Measurements from ENCODE around the gene PRKCZ. TPM values are rescaled to one million over a fixed set of nuclear protein-coding genes. Genes with fewer than 3 reads are reported as not detected.

Gene PRKCZ
- polyA plus RNA-seq, 4 donors = 44.2 to 252 (median 144) TPM

DNA sequence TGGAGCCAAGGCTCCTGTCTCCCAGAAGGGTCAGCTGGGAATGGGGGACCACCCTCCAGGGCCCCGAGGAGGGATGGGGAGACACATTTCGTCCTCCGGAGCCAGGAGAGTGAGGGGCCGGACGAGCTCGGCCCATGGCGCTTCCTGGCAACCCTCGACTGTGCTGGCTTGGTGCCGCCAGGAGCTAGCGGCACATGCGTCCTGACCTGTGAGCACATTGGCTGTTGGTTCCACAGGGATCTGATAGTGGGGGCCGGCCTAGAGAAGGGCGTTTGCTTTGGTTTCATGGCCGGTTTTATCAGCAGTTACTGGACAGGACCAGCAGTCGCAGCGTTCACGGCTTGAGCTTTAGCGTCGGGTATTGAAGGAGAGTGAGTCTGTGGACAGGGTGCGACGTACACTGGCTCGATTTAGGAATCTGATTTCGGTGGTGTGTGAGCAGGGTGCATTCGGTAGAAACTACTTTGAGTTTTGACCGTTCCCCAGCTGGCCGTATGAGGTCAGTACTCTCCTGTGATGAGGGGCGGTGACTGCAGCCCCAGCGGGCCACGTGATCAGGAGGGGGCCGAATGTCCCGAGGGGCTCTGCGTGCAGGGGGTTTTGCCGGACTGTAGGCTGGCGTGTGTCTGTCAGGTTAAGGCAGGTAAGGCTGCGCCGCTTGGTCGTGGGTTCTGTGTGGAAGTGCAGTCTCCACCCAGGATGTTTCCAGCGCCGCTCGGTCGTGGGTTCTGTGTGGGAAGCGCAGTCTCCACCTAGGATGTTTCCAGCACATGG lies 125.7 kb downstream of the PRKCZ start:
- WGBS, 3 donors = 93 to 94% (median 93%) methylated on average over 42 of the region's 42 CpGs
- H3K27me3 ChIP-seq (ENCODE audit: control insufficient read depth in 3 of 3, insufficient read depth in 3 of 3, low read length in 3 of 3) = no peaks in the 10 kb centered on the region
- H3K9me3 ChIP-seq (ENCODE audit: control insufficient read depth in 2 of 2, insufficient read depth in 1 of 2, low read depth in 1 of 2, low read length in 1 of 2) = no peaks in the 10 kb centered on the region
- DNase-seq = no peak
- no peak for FAIRE-seq
- no peak overlapping the region for H3K27ac ChIP-seq (ENCODE audit: low read depth in 1 of 3, low read length in 2 of 3)
- H3K4me1 ChIP-seq (ENCODE audit: control insufficient read depth in 3 of 3, insufficient read depth in 2 of 3, low read depth in 1 of 3, low read length in 2 of 3) = no peaks in the 10 kb centered on the region
- H3K36me3 ChIP-seq (ENCODE audit: control insufficient read depth in 3 of 3, insufficient read depth in 2 of 3, low read depth in 1 of 3, low read length in 3 of 3) = peaks cover 3 to 94% (median 14%) of the 10 kb centered on the region in 3 donors
- H3K4me3 ChIP-seq (ENCODE audit: low read depth in 1 of 3, low read length in 3 of 3) = no peak overlapping the region

DNA sequence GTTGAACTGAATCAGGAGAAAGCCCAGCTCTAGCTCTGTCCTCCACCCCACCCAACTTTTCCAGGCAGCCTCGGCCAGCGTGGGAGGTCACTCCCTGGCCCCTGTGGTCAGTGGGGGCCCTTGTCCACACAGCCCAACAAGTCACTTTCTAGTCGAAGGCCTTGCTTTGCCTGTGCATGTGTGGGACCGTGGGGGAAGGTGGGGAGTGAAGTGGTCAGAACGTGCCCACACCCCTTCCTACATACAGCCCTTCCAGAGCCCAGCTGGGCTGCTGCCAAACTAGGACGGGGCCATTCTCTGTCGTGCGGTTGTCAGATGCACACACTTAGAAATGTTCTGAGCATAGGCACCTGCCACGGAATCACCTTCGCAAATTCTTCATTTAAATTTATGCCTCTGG lies 126.4 kb downstream of the PRKCZ start:
- FAIRE-seq (no peak), DNase-seq (no peak)
- Histone ChIP-seq H3K36me3 (ENCODE audit: control insufficient read depth in 3 of 3, insufficient read depth in 2 of 3, low read depth in 1 of 3, low read length in 3 of 3) (peaks cover 3 to 98% (median 17%) of the 10 kb centered on the region in 3 donors), H3K9me3 (ENCODE audit: control insufficient read depth in 2 of 2, insufficient read depth in 1 of 2, low read depth in 1 of 2, low read length in 1 of 2) (no peaks in the 10 kb centered on the region), H3K4me1 (ENCODE audit: control insufficient read depth in 3 of 3, insufficient read depth in 2 of 3, low read depth in 1 of 3, low read length in 2 of 3) (no peaks in the 10 kb centered on the region), H3K4me3 (ENCODE audit: low read depth in 1 of 3, low read length in 3 of 3) (no peak overlapping the region), H3K27me3 (ENCODE audit: control insufficient read depth in 3 of 3, insufficient read depth in 3 of 3, low read length in 3 of 3) (no peaks in the 10 kb centered on the region), H3K27ac (ENCODE audit: low read depth in 1 of 3, low read length in 2 of 3) (no peak overlapping the region)
- 78 to 82% (median 82%) methylated on average over 10 of the region's 10 CpGs for WGBS, 3 donors

DNA sequence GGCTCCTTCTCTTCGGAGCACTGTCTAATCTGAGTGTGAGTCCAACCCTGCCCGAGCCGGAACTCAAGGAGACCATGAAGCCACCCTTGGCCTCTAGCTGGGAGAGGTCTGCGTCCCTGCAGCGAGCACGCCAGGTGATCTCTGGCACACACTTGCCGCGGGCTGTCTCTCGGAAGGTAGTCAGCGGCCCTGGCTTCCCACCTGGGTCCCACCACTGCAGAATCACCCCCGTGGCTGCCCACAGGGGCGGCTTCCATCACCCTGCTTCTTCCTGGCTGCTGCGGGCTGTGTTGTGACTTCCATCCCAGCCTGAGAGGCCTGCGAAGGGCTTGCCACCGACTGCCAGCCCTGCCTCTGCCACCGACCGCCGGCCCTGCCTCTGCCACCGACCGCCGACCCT lies 127.3 kb downstream of the PRKCZ start:
- Histone ChIP-seq H3K27me3 (ENCODE audit: control insufficient read depth in 3 of 3, insufficient read depth in 3 of 3, low read length in 3 of 3) (no peaks in the 10 kb centered on the region), H3K4me3 (ENCODE audit: low read depth in 1 of 3, low read length in 3 of 3) (no peak overlapping the region), H3K27ac (ENCODE audit: low read depth in 1 of 3, low read length in 2 of 3) (no peak overlapping the region), H3K36me3 (ENCODE audit: control insufficient read depth in 3 of 3, insufficient read depth in 2 of 3, low read depth in 1 of 3, low read length in 3 of 3) (peaks cover 0 to 98% (median 16%) of the 10 kb centered on the region in 3 donors), H3K4me1 (ENCODE audit: control insufficient read depth in 3 of 3, insufficient read depth in 2 of 3, low read depth in 1 of 3, low read length in 2 of 3) (no peaks in the 10 kb centered on the region), H3K9me3 (ENCODE audit: control insufficient read depth in 2 of 2, insufficient read depth in 1 of 2, low read depth in 1 of 2, low read length in 1 of 2) (no peaks in the 10 kb centered on the region)
- WGBS, 3 donors = 90 to 94% (median 93%) methylated on average over 21 of the region's 21 CpGs
- FAIRE-seq = no peak
- no peak for DNase-seq

DNA sequence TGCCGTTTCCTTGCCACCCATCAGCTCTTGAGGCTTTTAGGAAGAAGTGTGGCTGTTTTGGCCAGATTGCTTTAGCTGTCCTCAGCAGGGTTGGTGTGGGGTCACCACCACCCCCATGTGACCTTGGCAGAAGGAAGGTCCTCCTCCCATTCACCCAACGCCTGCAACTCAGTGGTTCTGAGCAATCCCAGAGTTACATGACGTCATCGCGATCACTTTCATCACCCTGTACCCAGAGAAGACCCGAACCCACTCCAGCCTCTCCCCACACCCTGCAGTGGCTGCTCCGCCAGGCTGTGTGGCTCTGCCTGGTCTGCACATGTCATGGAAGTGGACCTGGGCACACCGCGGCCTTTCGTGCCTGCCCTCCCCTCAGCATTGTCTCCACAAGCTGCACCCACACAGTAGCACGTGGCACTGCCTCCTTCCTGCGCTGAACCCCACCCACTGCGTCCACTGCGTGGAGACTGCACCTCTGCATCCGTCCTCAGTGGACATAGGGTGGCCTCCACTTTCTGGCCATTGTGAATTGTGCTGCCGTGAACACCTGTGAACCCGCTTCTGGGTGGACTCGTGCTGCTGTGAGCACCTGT lies 127.8 kb downstream of the PRKCZ start:
- Histone ChIP-seq H3K27ac (ENCODE audit: low read depth in 1 of 3, low read length in 2 of 3) (no peak overlapping the region), H3K9me3 (ENCODE audit: control insufficient read depth in 2 of 2, insufficient read depth in 1 of 2, low read depth in 1 of 2, low read length in 1 of 2) (no peaks in the 10 kb centered on the region), H3K36me3 (ENCODE audit: control insufficient read depth in 3 of 3, insufficient read depth in 2 of 3, low read depth in 1 of 3, low read length in 3 of 3) (peaks cover 0 to 97% (median 16%) of the 10 kb centered on the region in 3 donors), H3K4me3 (ENCODE audit: low read depth in 1 of 3, low read length in 3 of 3) (no peak overlapping the region), H3K27me3 (ENCODE audit: control insufficient read depth in 3 of 3, insufficient read depth in 3 of 3, low read length in 3 of 3) (no peaks in the 10 kb centered on the region), H3K4me1 (ENCODE audit: control insufficient read depth in 3 of 3, insufficient read depth in 2 of 3, low read depth in 1 of 3, low read length in 2 of 3) (no peaks in the 10 kb centered on the region)
- WGBS, 3 donors = 91 to 93% (median 91%) methylated on average over 18 of the region's 18 CpGs
- DNase-seq (no peak), FAIRE-seq (no peak)

DNA sequence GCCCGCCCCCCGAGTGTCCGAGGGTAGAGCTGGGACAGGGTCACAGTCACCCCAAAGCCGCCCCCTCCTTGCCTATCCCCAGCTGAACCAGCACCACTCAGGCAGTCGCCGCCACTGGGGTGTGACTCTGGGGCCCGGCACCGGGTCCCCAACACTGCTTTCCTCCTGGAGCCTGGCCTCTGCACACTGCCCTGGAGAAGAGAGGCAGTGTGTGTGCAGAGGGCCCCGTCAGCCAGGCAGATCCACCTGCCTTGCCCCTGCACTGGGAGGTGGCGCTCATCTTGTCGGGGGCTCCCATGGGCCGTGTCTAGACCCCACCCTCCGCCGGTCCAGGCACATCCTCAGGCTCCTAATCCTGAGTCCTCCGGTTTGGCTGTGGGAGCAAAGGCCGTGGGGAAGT lies 128.7 kb downstream of the PRKCZ start:
- DNase-seq (no peak), FAIRE-seq (no peak)
- Histone ChIP-seq H3K9me3 (ENCODE audit: control insufficient read depth in 2 of 2, insufficient read depth in 1 of 2, low read depth in 1 of 2, low read length in 1 of 2) (no peaks in the 10 kb centered on the region), H3K36me3 (ENCODE audit: control insufficient read depth in 3 of 3, insufficient read depth in 2 of 3, low read depth in 1 of 3, low read length in 3 of 3) (peaks cover 0 to 94% (median 16%) of the 10 kb centered on the region in 3 donors), H3K4me1 (ENCODE audit: control insufficient read depth in 3 of 3, insufficient read depth in 2 of 3, low read depth in 1 of 3, low read length in 2 of 3) (no peaks in the 10 kb centered on the region), H3K4me3 (ENCODE audit: low read depth in 1 of 3, low read length in 3 of 3) (no peak overlapping the region), H3K27ac (ENCODE audit: low read depth in 1 of 3, low read length in 2 of 3) (no peak overlapping the region), H3K27me3 (ENCODE audit: control insufficient read depth in 3 of 3, insufficient read depth in 3 of 3, low read length in 3 of 3) (no peaks in the 10 kb centered on the region)
- WGBS, 3 donors = 87 to 90% (median 88%) methylated on average over 12 to 16 of the region's 16 CpGs

DNA sequence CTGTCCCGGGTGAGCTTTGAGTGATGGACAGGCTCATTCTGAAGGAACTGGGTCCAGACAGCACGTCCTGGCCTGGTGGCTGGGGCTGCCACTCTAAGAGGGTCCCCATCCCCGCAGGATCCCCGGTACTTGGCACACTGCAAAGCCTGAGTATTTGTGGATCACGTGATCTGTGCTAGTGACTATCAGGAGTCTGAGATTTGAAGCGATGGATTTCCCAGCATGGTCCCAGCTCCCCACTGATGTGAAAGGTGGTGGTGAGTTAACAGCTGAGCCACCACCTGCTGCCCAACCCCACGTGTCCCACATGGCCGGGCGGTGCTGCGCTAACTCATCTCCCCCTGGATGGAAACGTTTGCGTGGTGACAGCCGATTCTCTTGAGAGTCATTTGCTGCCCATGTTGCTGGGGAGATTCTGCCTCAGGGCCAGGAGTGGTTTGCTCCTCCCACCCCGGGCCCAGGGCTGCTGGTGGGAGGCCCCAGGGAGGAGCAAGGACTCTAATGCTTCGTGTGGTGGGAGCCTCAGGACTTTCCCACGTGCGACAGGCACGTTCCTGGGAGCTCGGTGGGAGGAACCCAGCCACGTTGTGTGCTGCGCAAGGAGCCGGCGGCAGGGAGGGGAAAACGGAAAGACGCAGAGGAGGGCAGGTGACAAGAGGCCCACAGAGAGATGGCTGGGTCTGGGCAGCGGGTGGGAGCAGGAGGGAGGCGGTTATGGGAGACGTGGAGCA lies 129.2 kb downstream of the PRKCZ start:
- 76 to 79% (median 78%) methylated on average over 28 of the region's 28 CpGs for WGBS, 3 donors
- H3K27ac ChIP-seq (ENCODE audit: low read depth in 1 of 3, low read length in 2 of 3) = no peak overlapping the region
- DNase-seq (no peak), FAIRE-seq (no peak)
- H3K9me3 ChIP-seq (ENCODE audit: control insufficient read depth in 2 of 2, insufficient read depth in 1 of 2, low read depth in 1 of 2, low read length in 1 of 2) = no peaks in the 10 kb centered on the region
- no peaks in the 10 kb centered on the region for H3K27me3 ChIP-seq (ENCODE audit: control insufficient read depth in 3 of 3, insufficient read depth in 3 of 3, low read length in 3 of 3)
- no peak overlapping the region for H3K4me3 ChIP-seq (ENCODE audit: low read depth in 1 of 3, low read length in 3 of 3)
- H3K4me1 ChIP-seq (ENCODE audit: control insufficient read depth in 3 of 3, insufficient read depth in 2 of 3, low read depth in 1 of 3, low read length in 2 of 3) = no peaks in the 10 kb centered on the region
- peaks cover 0 to 94% (median 16%) of the 10 kb centered on the region in 3 donors for H3K36me3 ChIP-seq (ENCODE audit: control insufficient read depth in 3 of 3, insufficient read depth in 2 of 3, low read depth in 1 of 3, low read length in 3 of 3)

DNA sequence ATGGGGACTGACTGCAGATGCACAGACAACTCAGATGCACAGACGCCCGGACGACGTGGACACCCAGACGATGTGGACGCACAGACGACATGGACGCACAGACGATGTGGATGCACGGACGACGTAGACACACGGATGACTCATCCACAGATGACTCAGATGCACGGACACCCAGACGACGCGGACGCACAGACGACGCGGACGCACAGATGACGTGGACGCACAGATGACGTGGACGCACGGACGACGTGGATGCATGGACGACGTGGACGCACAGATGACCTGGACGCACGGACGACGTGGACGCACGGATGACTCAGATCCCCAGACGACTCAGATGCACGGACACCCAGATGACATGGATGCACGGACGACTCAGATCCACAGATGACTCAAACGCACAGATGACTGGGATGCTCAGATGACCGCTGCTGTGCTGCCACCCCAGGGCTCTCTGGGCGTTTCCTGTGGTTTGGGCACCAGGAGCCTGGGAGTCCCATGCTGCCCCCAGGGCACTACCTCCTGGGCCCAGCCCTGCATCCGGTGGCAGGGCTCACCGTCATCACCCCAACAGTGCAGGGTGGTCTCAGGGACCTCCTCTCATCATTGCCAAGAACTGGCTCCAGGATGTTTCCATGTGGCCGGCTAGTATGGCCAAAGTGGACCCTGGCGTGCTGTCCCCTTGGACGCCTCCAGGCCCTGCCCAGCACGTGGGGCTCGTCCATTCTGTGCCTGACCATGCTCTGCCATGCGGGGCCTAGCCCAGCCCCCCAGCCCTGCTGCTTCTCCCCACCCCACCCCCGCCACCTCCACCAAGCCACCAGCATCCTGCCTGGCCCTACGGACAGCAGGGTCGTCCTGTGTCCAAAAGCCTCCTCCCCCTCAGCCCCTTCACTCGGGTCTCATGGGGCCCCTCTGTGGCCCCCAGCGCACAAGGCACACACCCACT lies 130.4 kb downstream of the PRKCZ start:
- H3K9me3 ChIP-seq (ENCODE audit: control insufficient read depth in 2 of 2, insufficient read depth in 1 of 2, low read depth in 1 of 2, low read length in 1 of 2) = no peaks in the 10 kb centered on the region
- 91 to 93% (median 93%) methylated on average over 57 to 58 of the region's 58 CpGs for WGBS, 3 donors
- H3K4me3 ChIP-seq (ENCODE audit: low read depth in 1 of 3, low read length in 3 of 3) = no peak overlapping the region
- FAIRE-seq = no peak
- no peaks in the 10 kb centered on the region for H3K27me3 ChIP-seq (ENCODE audit: control insufficient read depth in 3 of 3, insufficient read depth in 3 of 3, low read length in 3 of 3)
- peaks cover 6 to 96% (median 16%) of the 10 kb centered on the region in 3 donors for H3K36me3 ChIP-seq (ENCODE audit: control insufficient read depth in 3 of 3, insufficient read depth in 2 of 3, low read depth in 1 of 3, low read length in 3 of 3)
- DNase-seq = no peak
- H3K4me1 ChIP-seq (ENCODE audit: control insufficient read depth in 3 of 3, insufficient read depth in 2 of 3, low read depth in 1 of 3, low read length in 2 of 3) = no peaks in the 10 kb centered on the region
- H3K27ac ChIP-seq (ENCODE audit: low read depth in 1 of 3, low read length in 2 of 3) = no peak overlapping the region

DNA sequence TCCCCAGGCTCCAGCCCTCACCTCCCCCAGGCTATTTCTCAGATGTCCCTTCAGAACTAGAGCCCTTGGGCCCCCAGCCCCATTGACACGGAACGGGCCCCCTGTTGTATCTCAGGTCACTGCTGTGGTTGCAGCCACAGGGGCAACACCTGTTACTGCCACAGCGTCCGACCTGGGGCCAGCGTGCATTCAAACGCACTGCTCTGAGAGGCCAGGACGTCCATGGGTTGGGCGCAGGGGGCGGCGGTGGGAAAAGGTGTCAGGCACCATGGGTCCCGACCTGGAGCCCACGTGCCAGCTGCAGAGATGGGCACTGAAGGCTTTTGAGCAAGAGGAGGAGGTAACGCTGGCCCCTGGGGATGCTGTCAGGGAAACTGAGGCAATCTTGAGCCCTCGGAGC lies 131.1 kb downstream of the PRKCZ start:
- Histone ChIP-seq H3K27me3 (ENCODE audit: control insufficient read depth in 3 of 3, insufficient read depth in 3 of 3, low read length in 3 of 3) (no peaks in the 10 kb centered on the region), H3K27ac (ENCODE audit: low read depth in 1 of 3, low read length in 2 of 3) (no peak overlapping the region), H3K36me3 (ENCODE audit: control insufficient read depth in 3 of 3, insufficient read depth in 2 of 3, low read depth in 1 of 3, low read length in 3 of 3) (peaks cover 6 to 96% (median 20%) of the 10 kb centered on the region in 3 donors), H3K4me1 (ENCODE audit: control insufficient read depth in 3 of 3, insufficient read depth in 2 of 3, low read depth in 1 of 3, low read length in 2 of 3) (no peaks in the 10 kb centered on the region), H3K4me3 (ENCODE audit: low read depth in 1 of 3, low read length in 3 of 3) (no peak overlapping the region), H3K9me3 (ENCODE audit: control insufficient read depth in 2 of 2, insufficient read depth in 1 of 2, low read depth in 1 of 2, low read length in 1 of 2) (no peaks in the 10 kb centered on the region)
- no peak for DNase-seq
- WGBS, 3 donors = 92 to 97% (median 95%) methylated on average over 13 to 14 of the region's 14 CpGs
- FAIRE-seq = no peak

Data from small intestine (tissue), 7 donors.